Activated CD8-positive, alpha-beta memory T cell treated with anti-CD3 and anti-CD28 coated beads for 48 hours (primary cell): Measurements from ENCODE around the gene TRIM56.
"Not testable (repeated sequence)": the region's sequence is repeated elsewhere in the genome, so short reads cannot be mapped to it uniquely, and the experiment has no call there.

Experiments
- DNase-seq, 3 experiments: peaks; one replicate each; pipeline ENCODE4 v3.0.0-alpha.2; 2020; ENCODE audit warnings: low read depth in 2 of 3, low spot score in 2 of 3

The TRIM56 gene

GRCh38 chr7:101089876-101090275 is 4.6 kb downstream of the TRIM56 start:
- DNase-seq: no peak

GRCh38 chr7:101092266-101092905 is 7.1 kb downstream of the TRIM56 start:
- DNase-seq: not testable (repeated sequence)

- DNase-seq: no peak
Observed at GRCh38 chr7:101093906-101094305, 8.6 kb downstream of the TRIM56 start.

- DNase-seq: no peak
Observed at GRCh38 chr7:101094376-101094775, 9.1 kb downstream of the TRIM56 start.

GRCh38 chr7:101094791-101095375 is 9.6 kb downstream of the TRIM56 start:
- no peak for DNase-seq

GRCh38 chr7:101096331-101096956 is 11.2 kb downstream of the TRIM56 start:
- no peak for DNase-seq

GRCh38 chr7:101096957-101097347 is 11.7 kb downstream of the TRIM56 start:
- DNase-seq: no peak

GRCh38 chr7:101097561-101097960 is 12.3 kb downstream of the TRIM56 start:
- no peak for DNase-seq

GRCh38 chr7:101099969-101100781 is 14.9 kb downstream of the TRIM56 start:
- DNase-seq: peak in 2 of 3 experiments; percentile 10 to 22

- DNase-seq: no peak
Observed at GRCh38 chr7:101100858-101101847, 15.9 kb downstream of the TRIM56 start.

GRCh38 chr7:101102026-101102425 is 16.7 kb downstream of the TRIM56 start:
- no peak for DNase-seq

- DNase-seq: not testable (repeated sequence)
Observed at GRCh38 chr7:101103701-101104100, 18.4 kb downstream of the TRIM56 start.

- no peak for DNase-seq
Observed at GRCh38 chr7:101104193-101104713, 19.0 kb downstream of the TRIM56 start.

GRCh38 chr7:101104799-101105198 is 19.5 kb downstream of the TRIM56 start:
- no peak for DNase-seq

- not testable (repeated sequence) for DNase-seq
Observed at GRCh38 chr7:101105248-101105647, 20.0 kb downstream of the TRIM56 start.

- DNase-seq: no peak
Observed at GRCh38 chr7:101106386-101106785, 21.1 kb downstream of the TRIM56 start.

- DNase-seq: no peak
Observed at GRCh38 chr7:101108330-101108857, 23.1 kb downstream of the TRIM56 start.

- no peak for DNase-seq
Observed at GRCh38 chr7:101108961-101109360, 23.7 kb downstream of the TRIM56 start.

- DNase-seq: no peak
Observed at GRCh38 chr7:101109368-101109767, 24.1 kb downstream of the TRIM56 start.

GRCh38 chr7:101111261-101111660 is 26.0 kb downstream of the TRIM56 start:
- DNase-seq: no peak
